Measurements from ENCODE around the gene PPP1CA.
A peak's percentile ranks its signal among the peaks of the same experiment; 100 is the strongest.

Gene PPP1CA

GRCh38 chr11:67373648-67374570, 27.7 kb downstream of the PPP1CA start:
- DNase-seq (ENCODE audit: low read depth), result no peak

DNA sequence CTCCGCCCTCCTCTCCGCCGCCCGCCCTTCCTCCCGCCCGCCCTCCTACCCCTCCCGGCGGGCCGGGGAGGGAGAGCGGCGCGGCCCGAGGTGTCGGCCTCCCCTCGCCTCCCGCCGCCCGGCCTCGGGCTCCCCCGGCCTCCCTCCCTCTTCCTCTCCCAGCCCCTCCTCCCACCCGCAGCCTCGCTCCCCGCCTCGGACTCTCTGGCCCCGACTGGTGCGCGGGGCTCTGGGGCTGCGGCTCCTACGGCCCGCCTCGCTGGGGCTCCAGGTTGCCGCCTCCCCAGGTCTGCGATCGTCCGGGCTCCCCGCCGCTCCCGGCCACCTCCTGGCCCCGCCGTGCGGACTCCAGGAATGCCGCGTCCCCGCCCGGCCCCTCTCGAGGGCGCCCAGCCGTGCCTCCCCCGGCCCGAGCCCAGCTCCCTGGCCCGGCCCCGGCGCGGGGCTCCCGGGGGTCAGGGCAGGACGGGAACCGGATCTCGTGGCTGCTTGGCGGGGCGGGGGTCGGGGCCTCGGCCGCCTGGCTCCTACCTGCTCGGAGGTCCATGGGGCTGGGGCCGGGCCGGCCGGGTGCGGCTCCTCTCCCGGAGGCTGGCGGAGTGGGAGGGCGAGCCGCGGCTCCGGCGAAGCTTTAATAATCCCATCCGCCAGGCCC, 28.5 kb downstream of the PPP1CA start, which contains the start of gene CLCF1:
Gene CLCF1 (minus strand): TSS at position 606 of the 655 bp plus-strand sequence. CDS start 59 bp downstream, at position 547.
- DNase-seq (ENCODE audit: low read depth), result no peak
- TF ChIP-seq CTCF (IDR thresholded peaks at IDR 0.05; ENCODE audit: low read depth, low read length, missing control alignments), result no peak
- peak within 1 kb of the TSS; percentile 54 for H3K4me3 ChIP-seq (ENCODE audit: low read depth, low read length)

More at GRCh38 chr11:67373648-67374570, 27.7 kb downstream of the PPP1CA start:
- peak overlapping the region; percentile 54 for H3K4me3 ChIP-seq (ENCODE audit: low read depth, low read length)
- TF ChIP-seq CTCF (IDR thresholded peaks at IDR 0.05; ENCODE audit: low read depth, low read length, missing control alignments), result peak; percentile 56

- no peak for DNase-seq (ENCODE audit: low read depth)
- TF ChIP-seq CTCF (IDR thresholded peaks at IDR 0.05; ENCODE audit: low read depth, low read length, missing control alignments), result no peak
- H3K4me3 ChIP-seq (ENCODE audit: low read depth, low read length), result peak overlapping the region; percentile 54
Observed at GRCh38 chr11:67372321-67372992, 29.2 kb downstream of the PPP1CA start.

DNA sequence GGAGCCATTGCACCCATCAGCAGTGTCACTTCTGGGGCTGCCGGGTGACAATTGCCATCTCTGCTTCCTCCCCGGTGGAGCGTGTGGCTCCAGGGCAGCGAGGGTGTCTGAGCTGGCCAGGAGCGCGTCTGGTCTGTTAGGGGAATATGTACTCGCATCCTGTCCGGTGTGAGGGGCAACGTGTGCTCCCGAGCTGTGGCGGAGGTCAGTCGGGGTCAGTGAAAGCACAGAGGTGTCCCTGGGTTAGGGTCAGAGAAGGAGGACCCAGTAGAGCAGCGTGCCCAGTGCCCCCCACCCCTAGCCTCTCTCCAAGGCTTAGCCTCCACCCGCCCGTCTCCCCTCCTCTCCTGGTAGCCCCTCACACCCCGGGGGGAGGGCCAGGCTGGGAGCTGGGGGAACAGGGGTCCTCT, 29.7 kb downstream of the PPP1CA start:
- DNase-seq (ENCODE audit: low read depth), result no peak
- TF ChIP-seq CTCF (IDR thresholded peaks at IDR 0.05; ENCODE audit: low read depth, low read length, missing control alignments), result no peak
- H3K4me3 ChIP-seq (ENCODE audit: low read depth, low read length), result peak overlapping the region; percentile 22

DNA sequence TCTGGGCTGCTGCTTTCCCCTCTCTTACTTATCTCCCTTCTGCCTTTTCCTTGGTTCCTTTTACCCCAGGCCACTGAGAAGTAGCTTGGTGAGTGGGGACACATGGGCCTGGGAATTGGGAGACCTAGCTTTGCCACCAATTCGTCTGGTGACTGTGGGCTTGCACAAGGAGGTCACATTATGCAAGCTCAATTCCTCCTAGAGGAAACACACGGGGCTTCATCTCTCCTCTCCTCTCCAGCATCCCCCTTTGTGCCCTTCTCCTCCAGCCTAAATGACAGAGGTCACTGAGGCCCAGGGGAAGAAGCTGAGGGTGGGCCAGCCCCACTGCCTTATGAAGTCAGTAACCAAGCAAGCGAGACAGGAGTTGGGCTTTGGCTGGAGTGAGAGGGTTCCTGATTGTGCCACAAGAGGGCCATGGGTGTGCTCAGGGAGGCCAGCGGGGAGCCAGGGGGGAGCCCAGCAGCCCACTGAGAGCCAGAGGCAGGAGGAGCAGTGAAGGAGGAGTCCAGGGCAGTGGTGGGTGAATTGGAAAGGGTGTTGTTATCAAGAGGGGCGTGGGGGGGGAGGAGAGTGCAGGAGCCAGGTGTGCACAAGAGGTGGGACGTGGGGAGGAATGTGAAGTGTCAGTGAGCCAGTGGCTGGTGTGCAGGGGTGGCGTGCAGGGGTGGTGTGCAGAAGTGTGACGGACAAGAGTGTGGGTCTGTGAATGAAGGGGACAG, 30.3 kb downstream of the PPP1CA start:
- DNase-seq (ENCODE audit: low read depth), result no peak
- TF ChIP-seq CTCF (IDR thresholded peaks at IDR 0.05; ENCODE audit: low read depth, low read length, missing control alignments), result peak; percentile 50
- no peak overlapping the region for H3K4me3 ChIP-seq (ENCODE audit: low read depth, low read length)

DNA sequence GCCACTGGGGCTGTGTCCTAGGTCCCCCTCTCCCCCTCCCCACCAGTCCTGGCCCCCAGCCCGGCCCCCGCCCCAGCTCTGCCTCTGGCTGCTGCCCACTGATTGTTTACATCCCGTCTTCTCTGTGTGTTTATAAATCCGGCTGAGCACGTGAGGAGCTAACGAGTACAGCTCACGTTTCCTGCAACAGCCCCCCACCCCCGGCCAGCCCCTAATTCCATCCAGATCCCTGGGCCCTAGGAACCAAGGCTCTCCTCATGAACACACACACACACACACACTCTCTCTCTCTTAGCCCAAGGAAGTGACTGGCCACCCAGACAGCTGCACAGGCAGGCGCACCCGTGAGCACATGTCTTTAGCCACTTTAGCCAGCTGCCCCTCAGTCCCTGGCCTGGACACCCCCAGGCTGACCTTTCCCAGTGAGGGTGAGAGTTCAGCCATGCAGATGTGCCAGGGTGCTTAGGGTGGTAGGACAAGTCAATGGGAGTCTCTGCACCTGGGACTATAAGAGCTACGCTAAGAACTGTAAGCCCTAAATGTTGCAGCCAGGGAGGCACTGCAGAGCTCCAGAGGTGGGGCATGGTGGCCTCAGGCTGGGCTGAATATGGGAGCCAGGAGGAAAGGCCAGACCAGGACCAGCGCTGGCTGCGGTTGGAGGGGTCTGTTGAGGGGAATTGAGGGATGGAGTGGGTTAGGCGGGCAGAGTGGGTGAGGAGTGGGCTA, 31.1 kb downstream of the PPP1CA start:
- DNase-seq (ENCODE audit: low read depth), result no peak
- no peak for TF ChIP-seq CTCF (IDR thresholded peaks at IDR 0.05; ENCODE audit: low read depth, low read length, missing control alignments)
- H3K4me3 ChIP-seq (ENCODE audit: low read depth, low read length), result no peak overlapping the region

Measured in GM12864 (cell line).